AG09319 (cell line): ENCODE results near the gene KRTAP9-6.

Experiments used
- DNase-seq: peaks from one replicate; pipeline ENCODE4 v3.0.0-alpha.2; 2010; ENCODE audit warnings: low read depth; ENCODE audit errors: extremely low read depth
- TF ChIP-seq, protein P1 (sequence below): IDR thresholded peaks from 2 replicates; pipeline ENCODE4 v1.5.1; 2011; ENCODE audit warnings: low read depth, mild to moderate bottlenecking, inconsistent platforms, low read length, moderate library complexity

Gene KRTAP9-6

DNA sequence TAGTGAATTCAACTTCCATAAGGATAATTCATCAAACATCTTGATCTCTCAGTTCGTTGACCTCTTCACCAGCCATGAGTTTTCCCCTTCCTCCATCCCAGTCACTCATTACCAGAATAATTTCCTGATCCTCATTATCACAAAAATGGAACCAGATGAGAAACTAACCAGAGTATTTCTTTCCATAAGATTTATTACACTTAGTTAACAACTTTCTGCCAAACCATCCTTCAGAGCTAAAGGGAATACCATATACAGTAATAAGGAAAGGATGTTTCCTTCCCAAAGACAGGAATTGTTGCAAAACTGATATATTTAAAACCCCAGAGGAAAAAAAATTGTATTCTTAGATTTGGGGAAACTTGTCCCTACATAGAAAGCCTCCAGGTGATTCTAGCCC is 28.8 kb downstream of the KRTAP9-6 start:
- TF ChIP-seq, protein P1, sequence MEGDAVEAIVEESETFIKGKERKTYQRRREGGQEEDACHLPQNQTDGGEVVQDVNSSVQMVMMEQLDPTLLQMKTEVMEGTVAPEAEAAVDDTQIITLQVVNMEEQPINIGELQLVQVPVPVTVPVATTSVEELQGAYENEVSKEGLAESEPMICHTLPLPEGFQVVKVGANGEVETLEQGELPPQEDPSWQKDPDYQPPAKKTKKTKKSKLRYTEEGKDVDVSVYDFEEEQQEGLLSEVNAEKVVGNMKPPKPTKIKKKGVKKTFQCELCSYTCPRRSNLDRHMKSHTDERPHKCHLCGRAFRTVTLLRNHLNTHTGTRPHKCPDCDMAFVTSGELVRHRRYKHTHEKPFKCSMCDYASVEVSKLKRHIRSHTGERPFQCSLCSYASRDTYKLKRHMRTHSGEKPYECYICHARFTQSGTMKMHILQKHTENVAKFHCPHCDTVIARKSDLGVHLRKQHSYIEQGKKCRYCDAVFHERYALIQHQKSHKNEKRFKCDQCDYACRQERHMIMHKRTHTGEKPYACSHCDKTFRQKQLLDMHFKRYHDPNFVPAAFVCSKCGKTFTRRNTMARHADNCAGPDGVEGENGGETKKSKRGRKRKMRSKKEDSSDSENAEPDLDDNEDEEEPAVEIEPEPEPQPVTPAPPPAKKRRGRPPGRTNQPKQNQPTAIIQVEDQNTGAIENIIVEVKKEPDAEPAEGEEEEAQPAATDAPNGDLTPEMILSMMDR = no peak
- no peak for DNase-seq

DNA sequence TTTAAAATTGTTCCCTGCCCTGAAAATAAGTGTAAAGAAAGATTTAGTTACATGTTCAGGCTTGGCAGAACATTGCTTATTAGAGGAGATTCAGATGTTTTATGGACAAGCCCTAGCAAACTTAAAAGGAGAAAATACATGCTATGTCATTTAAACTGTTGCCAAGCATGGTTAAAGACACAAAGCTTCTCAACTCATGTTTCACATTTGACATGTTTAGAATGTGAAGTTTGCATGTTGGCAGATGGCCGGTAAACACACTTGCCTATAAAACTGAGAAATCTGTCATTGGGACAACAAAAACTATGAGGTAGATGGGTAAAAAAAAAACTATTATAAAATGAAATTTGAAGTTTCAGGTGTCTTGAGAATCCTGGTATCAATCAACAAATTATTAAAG is 31.7 kb downstream of the KRTAP9-6 start:
- no peak for DNase-seq
- TF ChIP-seq, protein P1 = no peak

DNA sequence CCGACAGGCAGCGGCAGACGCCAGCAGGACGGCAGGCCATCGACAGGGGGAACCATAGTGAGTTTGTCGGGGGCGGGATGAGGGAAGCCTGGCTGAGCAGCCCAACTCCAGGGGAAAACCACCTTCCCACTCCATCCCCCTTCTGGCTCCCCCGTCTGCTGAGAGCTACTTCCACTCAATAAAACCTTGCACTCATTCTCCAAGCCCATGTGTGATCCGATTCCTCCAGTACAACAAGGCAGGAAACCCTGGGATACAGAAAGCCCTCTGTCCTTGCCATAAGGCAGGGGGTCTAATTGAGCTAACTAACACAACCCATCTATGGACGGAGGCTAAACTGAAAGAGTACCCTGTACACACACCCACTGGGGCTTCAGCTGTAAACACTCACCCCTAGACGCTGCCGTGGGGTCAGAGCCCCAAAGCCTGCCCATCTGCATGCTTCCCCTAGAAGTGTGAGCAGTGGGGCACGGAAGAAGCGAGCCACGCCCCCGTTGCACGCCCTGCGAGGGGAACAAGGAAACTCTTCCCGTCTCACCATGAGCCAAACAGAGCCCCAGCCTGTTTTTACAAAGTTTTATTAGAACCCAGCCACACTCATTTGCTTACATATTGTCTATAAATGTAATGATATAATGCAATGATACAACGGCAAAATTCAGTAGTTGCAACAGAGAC is 33.4 kb downstream of the KRTAP9-6 start:
- DNase-seq = no peak
- TF ChIP-seq, protein P1 = no peak

DNA sequence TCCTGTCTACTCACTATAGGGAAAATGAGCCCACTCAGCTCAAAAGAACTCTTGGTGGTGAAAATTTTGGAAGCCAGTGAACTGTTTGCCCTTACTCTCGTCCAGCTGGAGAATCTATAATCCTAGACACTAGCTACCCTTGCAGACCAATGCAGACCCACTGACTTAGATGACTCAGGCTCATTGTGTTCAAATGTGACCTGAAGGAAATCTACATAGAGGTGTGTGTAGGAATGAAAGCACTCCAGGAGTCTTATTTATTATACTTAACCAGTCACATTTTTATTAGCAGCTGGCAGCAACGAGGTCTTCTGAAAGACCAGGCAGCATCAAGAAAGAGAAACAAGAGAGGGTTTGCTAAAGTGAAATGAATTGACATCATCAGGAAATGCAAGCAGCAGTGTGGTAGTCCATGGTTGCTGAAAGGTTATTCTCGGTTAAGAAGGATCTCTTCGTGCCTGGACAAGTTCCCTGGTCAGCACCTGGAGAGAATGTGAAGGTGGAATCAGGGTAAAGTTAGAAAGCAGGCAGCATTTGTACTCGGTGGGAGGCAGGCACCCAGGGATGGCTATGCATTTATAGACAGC is 36.1 kb downstream of the KRTAP9-6 start:
- TF ChIP-seq, protein P1 = no peak
- DNase-seq = no peak

DNA sequence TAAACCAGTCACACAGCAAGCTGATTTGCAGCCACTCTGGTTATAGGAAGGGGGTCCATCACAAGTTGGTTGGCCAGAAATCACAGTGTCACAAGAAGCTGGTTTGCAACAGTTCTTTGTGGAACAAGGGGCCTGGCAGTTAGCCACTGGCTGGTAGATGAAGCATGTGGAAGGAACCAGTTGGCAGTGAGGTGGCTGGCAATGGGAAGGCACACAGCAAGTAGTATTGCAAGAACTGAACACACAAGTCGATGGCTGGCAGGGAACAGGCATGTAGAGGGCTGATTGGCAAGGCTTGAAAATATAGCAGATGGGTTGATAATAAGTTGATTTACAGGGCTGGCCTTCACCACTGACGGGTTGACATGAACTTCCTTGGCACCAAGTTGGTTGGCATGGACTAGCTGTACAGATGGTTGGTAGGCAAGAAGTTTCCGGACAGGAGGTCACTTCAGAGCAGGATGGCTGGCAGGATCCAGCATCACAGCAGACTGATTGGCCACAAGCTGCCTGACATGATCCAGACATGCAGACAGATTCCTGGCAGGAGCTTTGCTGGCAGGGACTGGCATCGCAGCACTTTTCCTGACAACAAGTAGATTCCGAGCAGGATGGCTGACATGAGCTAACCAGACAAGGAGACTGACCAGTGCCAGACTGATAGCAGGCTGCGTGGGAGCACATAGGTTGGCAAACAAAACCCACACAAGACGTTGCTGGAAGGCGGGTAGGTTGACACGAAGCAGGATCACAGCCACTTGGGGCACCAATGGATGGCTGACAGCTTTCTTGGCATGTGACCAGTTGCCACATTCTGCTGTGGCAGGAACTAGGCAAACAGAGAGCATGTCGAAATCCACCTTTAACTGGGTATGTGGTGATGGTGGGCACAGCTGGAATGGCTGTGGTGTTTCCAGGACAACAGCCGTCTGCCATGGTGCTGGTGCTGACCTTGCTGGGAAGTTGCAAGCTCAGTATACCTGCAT is 37.0 kb downstream of the KRTAP9-6 start, which contains the start of gene KRTAP29-1:
TSS of gene KRTAP29-1 (minus strand) at position 936 of the 986 bp plus-strand sequence. CDS start at position 936, 0 bp downstream.
- TF ChIP-seq, protein P1 = no peak
- no peak for DNase-seq

DNA sequence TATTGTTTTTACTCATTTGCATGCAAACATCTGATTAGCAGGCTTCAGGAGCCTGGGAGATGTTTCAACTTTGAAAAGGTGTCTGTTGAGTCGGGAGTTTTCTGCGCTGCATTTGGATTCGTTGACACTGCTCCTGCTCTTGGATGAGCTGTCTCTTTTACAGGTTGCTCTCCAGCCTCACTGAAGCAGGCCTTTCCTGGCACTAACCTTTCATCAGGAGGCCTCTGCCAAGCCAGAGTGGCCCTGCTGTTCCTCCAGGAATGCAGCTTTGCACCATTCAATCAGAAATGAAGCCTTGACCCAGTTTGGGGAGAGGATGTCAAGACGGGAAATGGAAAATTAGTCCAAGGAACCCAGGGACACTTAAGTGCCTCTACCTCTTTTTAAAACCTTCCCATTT is 37.8 kb downstream of the KRTAP9-6 start:
- no peak for DNase-seq
- TF ChIP-seq, protein P1 = no peak

DNA sequence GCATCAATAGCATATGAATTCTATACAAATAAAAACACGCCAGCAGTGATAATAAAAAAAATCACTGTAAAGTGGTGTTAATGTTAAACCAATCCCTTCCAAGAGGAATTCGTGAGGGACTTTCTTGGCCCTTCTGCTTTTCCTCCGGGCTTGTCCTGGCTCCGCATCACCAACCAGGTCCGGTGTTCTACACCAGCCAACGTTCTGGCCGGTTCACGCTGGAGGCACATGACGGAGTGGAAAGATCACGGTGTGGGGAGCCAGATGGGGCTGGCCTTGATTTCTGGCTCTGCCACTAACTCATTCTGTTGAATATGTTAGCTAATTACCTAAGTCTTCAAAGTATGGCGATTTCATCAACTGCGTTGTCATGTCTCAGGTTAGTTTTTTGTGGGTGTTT is 38.9 kb downstream of the KRTAP9-6 start:
- TF ChIP-seq, protein P1 = no peak
- no peak for DNase-seq
